HCT116 (cell line): ENCODE measurements around the gene TSC22D1. TPM values are rescaled to one million over a fixed set of nuclear protein-coding genes. Genes with fewer than 3 reads are reported as not detected.

Experiments
- ATAC-seq: fragments of 200-7000 bp; cut with Tn5 transposase; 2 replicates; pipeline ENCODE4 v1.9.1; 2020; ENCODE audit warnings: mild to moderate bottlenecking, moderate library complexity
- BruUV-seq: library from RNA; stranded (reverse); fragments of 400-500 nt; replicated peaks from 2 replicates; lab custom pipeline; 2021; lab: Mats Ljungman, UMichigan
- CTCF ChIA-PET: fragments of 300-600 bp; sonication (Branson Sonifier 250); formaldehyde crosslinking; loops from one replicate; lab custom pipeline; 2021; ENCODE audit warnings: antibody characterized with exemption; lab: Charles Lee
- POLR2A ChIA-PET: fragments of 300-600, 350-600 bp; sonication (Branson Sonifier 250); formaldehyde crosslinking; loops from one replicate; lab custom pipeline; 2021; ENCODE audit warnings: antibody characterized with exemption; lab: Charles Lee
- RAD21 ChIA-PET, 2 experiments: fragments of 300-600 bp; sonication (Branson Sonifier 250); formaldehyde crosslinking; loops; one replicate each; lab custom pipeline; 2023; ENCODE audit warnings: low total read pairs in 2 of 2; ENCODE audit not compliant: uncharacterized antibody in 2 of 2, unreplicated experiment in 2 of 2, low non-redundant PET in 1 of 2; lab: Charles Lee
- DNase-seq: peaks from one replicate; pipeline ENCODE4 v3.0.0-alpha.2; 2010; ENCODE audit warnings: low read depth, low spot score
- H2AFZ ChIP-seq: fragments of 200-600 bp; shearing (Covaris generic), sonication (generic); 2 replicates; pipeline ENCODE4 v1.6.1; 2017; ENCODE audit warnings: low read depth, mixed run types, mixed read lengths, antibody characterized with exemption, low read length; ENCODE audit not compliant: poor library complexity, severe bottlenecking
- H3K27ac ChIP-seq: 2 replicates; pipeline ENCODE4 v1.5.1; 2012; ENCODE audit warnings: low read depth, low read length
- H3K27me3 ChIP-seq: fragments of 200-600 bp; sonication (generic); 2 replicates; pipeline ENCODE4 v1.6.1; 2016; ENCODE audit warnings: mixed run types, low read length, mixed read lengths; ENCODE audit not compliant: insufficient read depth
- H3K36me3 ChIP-seq, 2 experiments: fragments of 200-500 bp in 1 of 2; fragments of 200-600 bp in 1 of 2; sonication (Bioruptor generic) in 1 of 2; sonication (generic) in 1 of 2; 2 replicates each; pipeline versions ENCODE4 v1.5.1 to v1.6.1; 2014 to 2016; ENCODE audit warnings: low read length in 2 of 2, inconsistent platforms in 1 of 2, mixed read lengths in 1 of 2, mixed run types in 1 of 2; ENCODE audit not compliant: insufficient read depth in 2 of 2, control insufficient read depth in 1 of 2
- H3K4me1 ChIP-seq, 2 experiments: fragments of 200-600 bp in 1 of 2; sonication (generic) in 1 of 2; 2 replicates each; pipeline versions ENCODE4 v1.5.1 to v1.6.1; 2012 to 2017; ENCODE audit warnings: low read length in 2 of 2, inconsistent platforms in 1 of 2, mild to moderate bottlenecking in 1 of 2, mixed read lengths in 1 of 2, mixed run types in 1 of 2, moderate library complexity in 1 of 2; ENCODE audit not compliant: insufficient read depth in 2 of 2, control insufficient read depth in 1 of 2
- H3K4me2 ChIP-seq: fragments of 200-600 bp; sonication (generic); 2 replicates; pipeline ENCODE4 v1.6.1; 2017; ENCODE audit warnings: mixed run types, low read length, mixed read lengths
- H3K4me3 ChIP-seq, 2 experiments: fragments of 200-600 bp in 1 of 2; sonication (generic) in 1 of 2; replicated peaks in 1 of 2; 2 replicates each; pipeline ENCODE4 v1.5.1; 2011 to 2016; ENCODE audit warnings: low read length in 2 of 2, control low read depth in 1 of 2, low read depth in 1 of 2, mild to moderate bottlenecking in 1 of 2, mixed read lengths in 1 of 2, mixed run types in 1 of 2
- H3K79me2 ChIP-seq: fragments of 200-600 bp; sonication (generic); 2 replicates; pipeline ENCODE4 v1.6.1; 2017; ENCODE audit warnings: mild to moderate bottlenecking, mixed run types, low read length, moderate library complexity, mixed read lengths; ENCODE audit not compliant: insufficient read depth
- H3K9ac ChIP-seq: fragments of 200-600 bp; sonication (generic); 2 replicates; pipeline ENCODE4 v1.6.1; 2016; ENCODE audit warnings: low read length, mixed read lengths
- H3K9me2 ChIP-seq: fragments of 200-600 bp; sonication (generic), shearing (Covaris generic); 2 replicates; pipeline ENCODE4 v1.6.1; 2017; ENCODE audit warnings: mixed run types, mild to moderate bottlenecking, moderate library complexity; ENCODE audit not compliant: insufficient read depth
- H3K9me3 ChIP-seq, 2 experiments: fragments of 200-500 bp in 1 of 2; fragments of 200-600 bp in 1 of 2; sonication (Bioruptor generic) in 1 of 2; sonication (generic) in 1 of 2; 2 replicates each; pipeline ENCODE4 v1.6.1; 2014 to 2017; ENCODE audit warnings: low read length in 2 of 2, mixed read lengths in 2 of 2, inconsistent platforms in 1 of 2, low read depth in 1 of 2, mild to moderate bottlenecking in 1 of 2, mixed run types in 1 of 2, moderate library complexity in 1 of 2; ENCODE audit not compliant: control insufficient read depth in 1 of 2, insufficient read depth in 1 of 2
- H4K20me1 ChIP-seq: fragments of 200-600 bp; sonication (generic), shearing (Covaris generic); 2 replicates; pipeline ENCODE4 v1.6.1; 2017; ENCODE audit warnings: mixed run types, mild to moderate bottlenecking, moderate library complexity; ENCODE audit not compliant: insufficient read depth
- CBX3 ChIP-seq: IDR thresholded peaks from 2 replicates; pipeline ENCODE4 v1.6.1; 2012; ENCODE audit warnings: low read depth
- EGR1 ChIP-seq: IDR thresholded peaks from 2 replicates; pipeline ENCODE4 v1.6.1; 2012; ENCODE audit warnings: low read depth
- EZH2phosphoT487 ChIP-seq: fragments of 200-600 bp; IDR thresholded peaks from 2 replicates; pipeline ENCODE4 v1.6.1; 2018; ENCODE audit warnings: antibody characterized with exemption, borderline replicate concordance
- JUND ChIP-seq: IDR thresholded peaks from 2 replicates; pipeline ENCODE4 v1.6.1; 2012
- POLR2A ChIP-seq: IDR thresholded peaks from 2 replicates; pipeline ENCODE4 v1.7.0; 2011; ENCODE audit warnings: borderline replicate concordance; ENCODE audit not compliant: insufficient read depth, insufficient read length; ENCODE audit errors: extremely low read depth
- POLR2AphosphoS5 ChIP-seq: IDR thresholded peaks from 2 replicates; pipeline ENCODE4 v1.6.1; 2011; ENCODE audit warnings: mild to moderate bottlenecking, low read depth, low read length, moderate library complexity
- RAD21 ChIP-seq: IDR thresholded peaks from 2 replicates; pipeline ENCODE4 v1.6.1; 2012; ENCODE audit warnings: low read depth, mild to moderate bottlenecking
- SIN3A ChIP-seq: IDR thresholded peaks from 2 replicates; pipeline ENCODE4 v1.6.1; 2012; ENCODE audit warnings: low read depth
- SP1 ChIP-seq: IDR thresholded peaks from 2 replicates; pipeline ENCODE4 v1.6.1; 2012; ENCODE audit warnings: low read depth
- SRF ChIP-seq: IDR thresholded peaks from 2 replicates; pipeline ENCODE4 v1.6.1; 2012; ENCODE audit warnings: low read depth
- TCF7L2 ChIP-seq: IDR thresholded peaks from 2 replicates; pipeline ENCODE4 v1.7.0; 2011; ENCODE audit warnings: borderline replicate concordance, inconsistent platforms; ENCODE audit not compliant: insufficient read depth, insufficient read length; ENCODE audit errors: extremely low read depth
- YY1 ChIP-seq: IDR thresholded peaks from 2 replicates; pipeline ENCODE4 v1.6.1; 2011; ENCODE audit warnings: low read length, low read depth, moderate library complexity, mild to moderate bottlenecking; ENCODE audit not compliant: insufficient replicate concordance; ENCODE audit errors: extremely low read depth
- ZBTB33 ChIP-seq: IDR thresholded peaks from 2 replicates; pipeline ENCODE4 v1.6.1; 2011; ENCODE audit warnings: mild to moderate bottlenecking, low read length, moderate library complexity; ENCODE audit not compliant: insufficient replicate concordance; ENCODE audit errors: extremely low read depth
- intact Hi-C: fragments of 100-400 bp; cut with micrococcal nuclease; formaldehyde crosslinking; loops from 2 replicates; pipeline ENCODE4 v1.10.0; 2022
- total RNA-seq: library from RNA; stranded (reverse); gene quantifications from one replicate; pipeline ENCODE4 v1.2.1, GENCODE V29; 2021; ENCODE audit not compliant: unreplicated experiment
- TF ChIP-seq, protein P1 (sequence below): IDR thresholded peaks from 2 replicates; pipeline ENCODE4 v1.6.1; 2012

The TSC22D1 gene
- total RNA-seq, 1 experiment from 2014 or later: 268 TPM

- no peak for DNase-seq
- Histone ChIP-seq H2AFZ (no peak overlapping the region), H3K9ac (no peak overlapping the region), H3K4me2 (no peak overlapping the region), H4K20me1 (no peaks in the 10 kb centered on the region), H3K4me3 (no peak overlapping the region), H3K9me2 (no peaks in the 10 kb centered on the region), H3K79me2 (no peaks in the 10 kb centered on the region), H3K9me3 (no peaks in the 10 kb centered on the region), H3K4me1 (peaks cover 6 to 9% of the 10 kb centered on the region in 2 experiments), H3K27ac (no peak overlapping the region), H3K36me3 (no peaks in the 10 kb centered on the region)
- ChIA-PET RAD21 (no interaction called here), POLR2A (interaction anchor here (1.1 kb wide), 1 partner anchor 23 kb away, joined by 4 read pairs; no protein-coding TSS in a partner anchor)
- no peak for ATAC-seq
- intact Hi-C loops: no loop called here
- no TSS peak for BruUV-seq
- TF ChIP-seq SRF (no peak), SIN3A (no peak), RAD21 (no peak), JUND (no peak), POLR2A (no peak)
- TF ChIP-seq, protein P1, sequence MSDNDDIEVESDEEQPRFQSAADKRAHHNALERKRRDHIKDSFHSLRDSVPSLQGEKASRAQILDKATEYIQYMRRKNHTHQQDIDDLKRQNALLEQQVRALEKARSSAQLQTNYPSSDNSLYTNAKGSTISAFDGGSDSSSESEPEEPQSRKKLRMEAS: no peak
- TF ChIP-seq, all 23 proteins: peak for 0
- H3K27me3 ChIP-seq: no peaks in the 10 kb centered on the region
- CTCF ChIA-PET: no interaction called here
These were observed 163.7 kb downstream of the TSC22D1 start for GRCh38 chr13:44412346-44412935.

GRCh38 chr13:44411841-44412240 lies 164.3 kb downstream of the TSC22D1 start:
- no peak for DNase-seq
- POLR2A ChIA-PET: interaction anchor here (1.1 kb wide), 1 partner anchor 24 kb away, joined by 4 read pairs; no protein-coding TSS in a partner anchor
- Histone ChIP-seq H4K20me1 (no peaks in the 10 kb centered on the region), H3K36me3 (no peaks in the 10 kb centered on the region), H3K4me1 (peaks cover 8 to 15% of the 10 kb centered on the region in 2 experiments), H3K9me3 (no peaks in the 10 kb centered on the region), H3K9ac (no peak overlapping the region)
- no TSS peak for BruUV-seq
- TF ChIP-seq EGR1: no peak
- TF ChIP-seq EZH2phosphoT487: no peak
- TF ChIP-seq YY1: no peak
- no peak for TF ChIP-seq SP1
- TF ChIP-seq TCF7L2: no peak
- no peak for TF ChIP-seq JUND
- TF ChIP-seq CBX3: no peak
- no peak for TF ChIP-seq ZBTB33
- no peak for TF ChIP-seq POLR2AphosphoS5
- TF ChIP-seq RAD21: no peak
- TF ChIP-seq, all 23 proteins: peak for 0
- ChIA-PET RAD21 (no interaction called here), CTCF (no interaction called here)
- no peak overlapping the region for H3K4me3 ChIP-seq
- no peaks in the 10 kb centered on the region for H3K27me3 ChIP-seq
- H3K79me2 ChIP-seq: no peaks in the 10 kb centered on the region
- no peaks in the 10 kb centered on the region for H3K9me2 ChIP-seq
- no peak overlapping the region for H2AFZ ChIP-seq
- H3K4me2 ChIP-seq: no peak overlapping the region
- H3K27ac ChIP-seq: no peak overlapping the region
- ATAC-seq: no peak
- intact Hi-C loops: no loop called here
